GM20431 (cell line): ENCODE results near the gene SIVA1.
"Not testable (repeated sequence)": the region's sequence is repeated elsewhere in the genome, so short reads cannot be mapped to it uniquely, and the experiment has no call there.

Experiments
- in situ Hi-C: fragments of 300-500 bp; cut with MseI, MboI; formaldehyde crosslinking; loops from one replicate; pipeline ENCODE4 v1.15.0; 2020; ENCODE audit warnings: low sequenced_read_pairs; ENCODE audit not compliant: unreplicated experiment

The SIVA1 gene

DNA sequence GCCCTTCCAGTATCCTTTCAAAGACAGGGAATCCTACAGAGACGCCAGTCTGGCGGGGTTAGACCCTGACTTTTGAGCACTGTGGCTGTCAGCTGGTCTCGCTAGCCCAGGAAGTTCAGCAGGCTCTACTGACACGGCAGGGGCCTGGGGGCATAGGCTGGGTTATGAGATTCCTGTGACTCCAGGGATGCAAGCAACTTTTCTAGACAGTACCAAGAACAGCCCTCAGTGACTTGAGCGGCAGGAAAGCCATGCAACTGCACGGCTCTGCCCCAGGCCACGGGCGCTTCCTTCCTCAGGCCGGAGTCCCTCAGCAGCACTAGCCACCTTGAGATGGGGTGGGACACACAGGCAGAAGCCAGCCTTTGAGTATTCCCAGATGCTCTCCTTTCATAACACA lies 5.1 kb upstream of the SIVA1 start:
- in situ Hi-C loops, result no loop called here

GRCh38 chr14:104749111-104749649 lies 3.8 kb upstream of the SIVA1 start:
- in situ Hi-C loops, result no loop called here

- in situ Hi-C loops, result no loop called here
Observed at GRCh38 chr14:104750056-104750752, 2.7 kb upstream of the SIVA1 start.

GRCh38 chr14:104750753-104751057 lies 2.2 kb upstream of the SIVA1 start:
- in situ Hi-C loops, result not testable (repeated sequence)

DNA sequence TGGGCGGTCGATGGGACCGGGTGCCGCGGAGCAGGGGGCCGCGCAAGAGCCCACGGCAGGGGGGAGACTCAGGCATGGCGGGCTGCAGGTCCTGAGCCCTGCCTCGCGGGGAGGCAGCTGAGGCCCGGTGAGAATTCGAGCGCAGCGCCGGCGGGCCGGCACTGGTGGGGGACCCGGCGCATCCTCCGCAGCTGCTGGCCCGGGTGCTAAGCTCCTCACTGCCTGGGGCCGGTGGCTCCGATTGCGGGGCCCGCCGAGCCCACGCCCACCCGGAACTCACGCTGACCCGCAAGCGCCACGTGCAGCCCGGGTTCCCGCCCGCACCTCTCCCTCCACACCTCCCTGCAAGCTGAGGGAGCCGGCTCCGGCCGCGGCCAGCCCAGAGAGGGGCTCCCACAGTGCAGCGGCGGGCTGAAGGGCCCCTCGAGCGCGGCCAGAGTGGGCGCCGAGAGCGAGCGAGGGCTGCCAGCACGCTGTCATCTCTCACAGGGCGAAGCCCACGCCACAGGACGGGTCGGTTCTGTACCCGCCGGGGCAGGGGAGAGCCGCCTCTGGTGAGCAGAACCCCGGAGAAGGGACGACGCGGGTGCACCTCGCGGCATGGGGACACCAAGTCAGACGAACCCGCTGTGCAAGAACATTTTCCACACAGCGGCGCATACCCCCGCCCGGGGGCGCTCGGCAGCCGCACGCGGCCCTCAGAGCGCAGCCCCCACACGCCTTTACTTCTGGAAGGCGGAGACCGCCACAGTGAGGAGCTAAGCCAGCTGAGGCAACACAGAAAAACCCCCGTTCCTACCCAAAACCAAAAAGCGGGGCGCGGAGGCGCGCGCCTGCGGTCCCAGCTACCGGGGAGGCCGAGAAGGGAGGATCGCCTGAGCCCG lies 1.2 kb upstream of the SIVA1 start:
- in situ Hi-C loops, result no loop called here

DNA sequence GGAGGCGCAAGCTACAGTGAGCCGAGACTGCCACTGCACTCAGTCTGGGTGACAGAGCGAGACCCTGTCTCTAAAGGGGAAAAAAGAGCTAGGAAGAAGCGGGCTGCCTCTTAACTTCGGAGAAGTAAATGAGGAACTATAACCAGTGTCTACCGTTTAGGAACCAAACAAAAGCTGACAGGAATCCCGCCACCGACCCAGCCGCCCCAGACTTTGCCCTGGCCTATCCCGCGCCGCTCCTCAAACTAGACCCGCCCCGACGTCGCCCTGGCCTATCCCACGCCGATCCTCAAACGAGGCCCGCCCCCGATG lies 568 bp upstream of the SIVA1 start:
- in situ Hi-C loops, result no loop called here

- in situ Hi-C loops, result no loop called here
Observed at GRCh38 chr14:104753528-104754212, 723 bp downstream of the SIVA1 start.

GRCh38 chr14:104754213-104754851 lies 1.4 kb downstream of the SIVA1 start:
- in situ Hi-C loops, result no loop called here

GRCh38 chr14:104755621-104756020 lies 2.7 kb downstream of the SIVA1 start:
- in situ Hi-C loops, result no loop called here

- in situ Hi-C loops, result no loop called here
Observed at GRCh38 chr14:104756477-104757237, 3.7 kb downstream of the SIVA1 start.

DNA sequence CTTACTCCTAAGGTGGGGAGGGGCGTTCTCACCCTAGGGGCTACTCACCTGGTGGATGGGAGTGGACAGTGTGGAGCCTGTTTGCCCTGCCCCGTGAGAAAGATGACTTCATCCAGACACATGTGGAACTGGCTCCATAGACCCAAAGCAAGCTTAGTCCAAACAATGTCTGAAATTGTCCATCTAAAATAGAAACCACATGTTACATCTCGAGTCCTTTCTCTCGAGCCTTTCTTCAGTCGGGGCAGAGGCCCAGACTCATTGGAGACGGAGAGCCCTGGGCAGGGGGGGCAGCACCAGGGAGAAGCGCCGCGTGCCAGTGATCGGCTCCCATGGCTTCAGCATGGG lies 4.3 kb downstream of the SIVA1 start:
- in situ Hi-C loops, result no loop called here

DNA sequence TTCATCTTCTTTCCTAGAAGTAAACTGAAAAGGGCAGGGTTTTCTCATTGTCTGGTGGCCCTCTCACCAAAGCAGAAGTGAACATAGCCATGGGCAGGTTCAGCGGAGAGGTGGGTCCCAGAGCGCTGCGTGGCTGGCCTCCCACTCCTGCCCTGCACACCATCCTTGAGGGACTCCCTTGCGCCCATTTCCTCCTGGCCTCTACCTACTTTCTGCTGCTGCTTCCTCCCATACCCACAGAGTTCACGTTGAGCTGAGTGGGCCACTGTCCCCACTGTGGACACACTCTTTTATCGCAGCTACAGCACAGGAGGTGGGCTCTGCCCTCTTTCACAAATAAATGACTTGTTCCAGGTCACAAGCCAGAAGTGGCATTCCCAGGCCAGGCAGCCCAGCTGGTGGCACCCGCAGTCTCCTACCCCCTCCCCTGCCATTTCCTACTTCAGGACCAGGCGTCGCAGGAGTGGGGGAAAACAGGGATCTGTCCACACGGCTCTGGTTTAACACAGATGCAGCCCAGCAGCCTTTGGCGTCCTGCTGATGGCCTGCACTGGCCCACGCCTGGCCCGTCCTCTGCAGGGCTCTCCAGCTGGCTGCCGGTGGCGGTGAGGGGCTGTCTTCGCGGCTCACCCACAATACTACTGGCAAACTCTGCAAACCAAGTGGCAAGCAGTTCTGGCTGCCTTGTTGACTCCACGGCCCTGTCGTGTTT lies 4.9 kb downstream of the SIVA1 start:
- in situ Hi-C loops, result no loop called here

- in situ Hi-C loops, result no loop called here
Observed at GRCh38 chr14:104758981-104759969, 6.3 kb downstream of the SIVA1 start.

DNA sequence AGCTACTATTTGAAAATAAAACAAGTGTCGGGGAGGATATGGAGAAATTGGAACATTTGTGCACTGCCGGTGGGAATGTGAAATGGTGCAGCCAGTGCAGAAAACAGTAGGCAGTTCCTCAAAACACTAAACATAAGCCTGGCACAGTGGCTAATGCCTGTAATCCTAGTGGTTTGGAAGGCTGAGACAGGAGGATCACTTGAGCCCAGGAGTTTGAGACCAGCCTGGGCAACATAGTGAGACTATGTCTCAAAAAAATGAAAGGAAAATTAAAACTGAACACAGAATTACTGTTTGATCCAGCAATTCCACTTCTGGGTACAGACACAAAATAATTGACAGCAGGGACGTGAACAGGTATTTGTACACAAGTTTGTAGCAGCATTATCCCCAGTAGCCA lies 12.6 kb downstream of the SIVA1 start:
- in situ Hi-C loops, result no loop called here

- in situ Hi-C loops, result no loop called here
Observed at GRCh38 chr14:104766256-104766862, 13.4 kb downstream of the SIVA1 start.

- in situ Hi-C loops, result no loop called here
Observed at GRCh38 chr14:104766863-104767633, 14.1 kb downstream of the SIVA1 start.

- in situ Hi-C loops, result no loop called here
Observed at GRCh38 chr14:104767634-104767918, 14.6 kb downstream of the SIVA1 start.
